NK-92 (cell line): ENCODE results near the gene LCE2A.

Experiments used
- DNase-seq: peaks from one replicate; lab custom pipeline; 2025; ENCODE audit not compliant: unreplicated experiment; lab: John Stamatoyannopoulos, UW

The LCE2A gene

GRCh38 chr1:152741656-152742055 lies 43.5 kb downstream of the LCE2A start:
- DNase-seq, result no peak

GRCh38 chr1:152743371-152744145 lies 45.4 kb downstream of the LCE2A start:
- no peak for DNase-seq

GRCh38 chr1:152745289-152745704 lies 47.2 kb downstream of the LCE2A start:
- DNase-seq, result no peak

- no peak for DNase-seq
These were observed 47.8 kb downstream of the LCE2A start for GRCh38 chr1:152745765-152746444.

GRCh38 chr1:152747831-152748230 lies 49.7 kb downstream of the LCE2A start:
- DNase-seq, result no peak
